Activated T-helper 9 cell treated with anti-CD3 and anti-CD28 coated beads, Interleukin-2, amount 50 U/mL, for 16 hours (primary cell): ENCODE data around the gene DUS3L.
"Not testable (repeated sequence)": the region's sequence is repeated elsewhere in the genome, so short reads cannot be mapped to it uniquely, and the experiment has no call there.

ENCODE experiments used
- DNase-seq: peaks from one replicate; pipeline ENCODE4 v3.0.0-alpha.2; 2020; ENCODE audit warnings: low read depth

Gene DUS3L

DNA sequence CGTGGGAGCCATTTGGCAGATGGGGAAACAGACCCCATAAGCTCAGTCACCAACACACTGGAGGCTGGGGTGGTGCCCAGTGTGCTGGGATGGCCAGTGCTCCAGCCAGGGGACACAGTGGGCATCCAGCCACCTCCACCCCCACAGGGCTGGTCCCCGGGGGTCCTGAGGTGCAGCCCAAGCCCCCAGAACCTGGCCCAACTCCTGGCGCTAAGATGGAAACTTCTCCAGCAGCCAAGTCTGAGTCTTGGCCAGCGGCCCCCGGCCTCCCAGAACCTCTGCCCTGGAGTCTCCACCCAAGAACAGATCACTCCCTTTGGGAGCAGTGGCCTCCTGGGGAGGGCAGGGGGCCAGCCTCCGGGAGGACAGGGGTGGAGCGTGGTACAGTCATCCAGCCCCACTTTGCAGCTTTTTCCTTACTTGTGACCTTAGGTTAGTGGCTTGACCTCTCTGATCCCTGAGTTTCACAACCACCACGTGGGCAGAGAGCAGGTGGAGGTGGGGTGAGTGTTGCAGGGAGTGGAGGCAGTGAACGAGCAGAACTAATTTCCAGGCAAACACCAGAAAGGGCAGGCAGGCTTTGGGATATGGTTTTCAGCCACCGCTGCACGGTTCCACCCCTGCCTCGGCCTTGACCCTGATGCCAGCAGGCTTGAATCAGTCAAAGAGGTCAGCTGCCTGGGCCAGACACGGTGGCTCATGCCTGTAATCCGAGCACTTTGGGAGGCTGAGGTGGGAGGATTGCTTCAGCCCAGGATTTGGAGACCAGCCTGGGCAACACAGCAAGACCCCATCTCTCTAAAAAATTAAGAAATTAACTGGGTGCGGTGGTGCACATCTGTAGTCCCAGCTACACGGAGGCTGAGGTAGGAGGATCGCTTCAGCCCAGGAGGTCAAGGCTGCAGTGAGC, 9.7 kb upstream of the DUS3L start:
- DNase-seq = no peak

GRCh38 chr19:5799247-5800241, 8.6 kb upstream of the DUS3L start:
- no peak for DNase-seq

DNA sequence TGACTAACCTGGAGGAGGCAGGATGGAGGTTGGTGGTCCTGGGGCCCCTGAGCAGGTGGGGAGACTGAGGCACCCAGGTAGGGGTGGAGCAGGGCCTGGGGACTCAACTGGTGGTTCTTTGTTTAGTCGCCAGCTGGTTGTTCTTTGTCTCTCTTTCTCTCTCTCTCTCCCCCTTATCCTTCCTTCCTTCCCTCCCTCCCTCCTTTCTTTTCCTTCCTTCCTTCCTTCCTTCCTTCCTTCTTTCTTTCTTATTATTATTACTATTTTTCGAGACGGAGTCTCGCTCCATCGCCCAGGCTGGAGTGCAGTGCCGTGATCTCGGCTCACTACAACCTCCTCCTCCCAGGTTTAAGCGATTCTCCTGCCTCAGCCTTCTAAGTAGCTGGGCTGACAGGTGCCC, 7.3 kb upstream of the DUS3L start:
- DNase-seq = no peak

DNA sequence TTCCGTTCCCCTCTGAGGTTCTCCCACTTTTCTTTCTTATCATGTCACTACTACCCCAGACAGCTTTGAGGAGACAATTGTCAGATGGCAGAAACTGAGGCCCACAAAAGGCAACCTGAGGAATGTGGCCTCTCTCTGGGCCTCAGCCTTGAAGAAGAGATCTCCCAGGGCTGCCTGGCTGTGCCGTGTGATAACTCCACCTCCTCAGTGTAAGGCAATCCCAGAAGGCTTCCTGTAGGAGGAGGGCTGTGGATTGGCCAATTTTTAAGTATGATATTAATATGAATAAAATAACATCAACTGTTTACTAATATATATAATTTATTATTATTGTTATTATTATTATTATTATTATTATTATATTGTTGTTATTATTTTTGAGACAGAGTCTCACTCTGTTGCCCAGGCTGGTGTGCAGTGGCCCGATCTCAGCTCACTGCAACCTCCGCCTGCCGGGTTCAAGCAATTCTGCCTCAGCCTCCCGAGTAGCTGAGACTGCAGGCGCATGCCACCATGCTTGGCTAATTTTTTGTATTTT, 4.5 kb upstream of the DUS3L start:
- DNase-seq = no peak

DNA sequence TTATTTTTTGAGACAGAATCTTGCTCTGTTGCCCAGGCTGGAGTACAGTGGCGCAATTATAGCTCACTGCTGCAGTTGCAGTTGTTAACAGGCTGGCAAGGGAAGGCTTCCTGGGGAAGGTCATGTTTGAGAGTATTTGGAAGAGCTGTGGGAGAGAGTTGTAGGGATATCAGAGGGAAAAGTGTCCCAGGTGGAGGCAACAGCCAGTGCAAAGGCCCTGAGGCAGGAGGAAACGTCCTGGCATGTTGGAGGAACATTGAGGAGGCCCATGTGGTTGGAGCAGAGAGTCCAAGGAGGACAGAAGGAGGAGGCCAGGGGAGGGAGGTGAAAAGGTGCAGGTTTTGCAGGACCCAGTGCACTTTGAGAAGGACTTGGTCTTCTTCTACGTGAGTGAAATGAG, 2.2 kb upstream of the DUS3L start:
- no peak for DNase-seq

DNA sequence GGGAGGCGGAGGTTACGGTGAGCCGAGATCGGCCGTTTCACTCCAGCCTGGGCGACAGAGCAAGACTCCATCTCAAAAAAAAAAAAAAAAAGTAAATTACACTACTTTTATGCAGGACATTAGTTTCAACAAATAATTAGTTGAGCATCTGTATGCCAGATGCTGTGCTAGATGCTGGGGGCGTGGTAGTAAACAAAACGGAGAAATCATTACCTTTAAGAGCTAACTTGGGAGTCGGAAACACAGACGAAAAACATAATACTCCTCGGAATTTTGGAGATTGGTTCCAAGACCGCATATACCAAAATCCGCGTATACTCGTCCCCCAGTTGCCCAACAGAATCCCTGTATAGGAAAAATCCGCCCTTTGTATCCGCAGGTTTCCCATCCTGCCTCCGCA, 1.3 kb upstream of the DUS3L start:
- no peak for DNase-seq

DNA sequence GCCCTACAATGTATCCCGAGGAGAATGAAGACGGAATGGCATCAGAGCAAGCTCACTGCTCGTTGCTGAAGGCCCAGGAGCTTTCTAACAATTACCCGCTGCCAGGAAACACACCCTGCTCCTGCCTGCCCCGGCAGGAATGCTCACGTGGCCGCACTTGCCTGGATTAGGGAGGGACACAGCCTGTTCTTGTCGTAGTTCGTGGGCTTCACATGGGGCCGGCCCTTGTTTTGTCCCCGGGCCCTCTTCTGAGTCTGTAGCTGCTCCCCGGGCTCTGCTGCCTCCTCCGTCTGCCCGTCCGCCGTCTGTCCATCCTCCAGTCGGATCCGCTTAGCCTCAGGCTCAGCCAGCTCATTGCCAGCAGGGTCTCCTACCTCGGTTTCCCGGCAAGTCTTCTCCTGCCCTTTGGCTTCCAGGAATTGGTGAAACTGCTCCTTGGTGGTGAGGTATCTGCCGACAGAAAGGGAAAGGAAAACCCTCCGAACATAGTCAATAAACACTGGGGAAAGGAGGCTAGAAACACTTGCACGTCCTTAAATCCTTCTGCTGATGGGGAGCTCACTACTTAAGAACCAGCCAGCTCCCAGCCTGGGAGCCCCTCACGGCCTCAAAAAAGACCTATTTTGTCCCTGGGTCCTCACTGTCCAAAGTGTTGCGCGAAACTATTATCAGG, 941 bp downstream of the DUS3L start:
- no peak for DNase-seq

GRCh38 chr19:5789351-5789761, 1.6 kb downstream of the DUS3L start:
- DNase-seq = no peak

DNA sequence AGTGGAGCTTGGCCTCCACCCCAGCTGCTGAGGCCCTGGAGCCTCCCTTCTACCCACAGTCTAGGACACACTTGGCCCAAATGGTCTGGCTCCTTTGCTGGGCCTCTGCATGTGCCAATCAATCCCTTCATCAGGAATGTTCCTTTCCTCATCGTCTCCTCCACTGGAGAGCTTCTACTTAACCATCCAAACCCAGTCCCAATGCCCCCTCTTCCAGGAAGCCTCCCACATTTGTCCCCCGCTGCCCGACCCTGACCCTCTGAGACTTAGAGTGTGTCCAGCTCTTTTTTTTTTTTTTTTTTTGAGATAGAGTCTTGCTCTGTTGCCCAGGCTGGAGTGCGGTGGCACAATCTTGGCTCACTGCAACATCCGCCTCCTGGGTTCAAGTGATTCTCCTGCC, 2.5 kb downstream of the DUS3L start:
- DNase-seq = no peak

GRCh38 chr19:5787409-5788182, 3.4 kb downstream of the DUS3L start:
- DNase-seq = no peak

DNA sequence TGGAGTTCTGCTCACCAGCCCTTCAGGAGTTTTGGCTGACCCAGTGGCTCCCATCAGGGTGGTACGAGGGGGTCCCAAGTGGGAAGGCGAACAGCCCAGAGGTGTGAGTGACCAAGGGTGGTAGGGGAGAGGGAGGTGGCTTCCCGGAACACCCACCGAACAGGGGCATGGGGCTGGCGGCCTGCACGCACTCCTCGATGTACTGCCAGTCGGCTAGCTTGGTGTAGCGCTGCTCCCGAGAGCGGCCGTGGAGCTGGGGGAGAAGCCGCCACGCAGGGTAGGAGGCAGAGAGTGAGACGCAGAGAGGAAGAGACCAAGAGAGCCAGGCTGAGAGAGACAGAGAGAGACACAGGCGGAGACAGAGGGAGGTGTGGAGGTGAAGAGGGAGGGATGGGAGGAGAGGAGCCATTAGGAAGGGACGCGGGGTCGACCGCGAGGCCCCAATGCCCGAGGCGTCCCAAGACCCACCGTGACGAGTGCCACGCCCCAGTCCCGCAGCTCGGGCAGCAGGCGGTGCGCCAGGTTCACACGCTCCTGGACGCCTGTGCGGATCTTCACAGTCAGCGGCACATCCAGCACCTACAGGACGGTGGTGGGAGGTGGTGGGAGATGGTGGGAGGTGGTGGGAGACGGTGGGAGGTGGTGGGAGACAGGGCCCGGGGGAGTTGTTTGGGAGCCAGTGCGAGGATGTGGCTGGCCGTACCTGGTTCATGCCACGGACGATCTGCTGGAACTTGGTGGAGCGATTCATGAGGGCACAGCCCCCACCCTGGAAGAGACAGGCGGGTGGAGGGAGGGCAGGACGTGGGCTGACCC, 4.2 kb downstream of the DUS3L start:
- no peak for DNase-seq

DNA sequence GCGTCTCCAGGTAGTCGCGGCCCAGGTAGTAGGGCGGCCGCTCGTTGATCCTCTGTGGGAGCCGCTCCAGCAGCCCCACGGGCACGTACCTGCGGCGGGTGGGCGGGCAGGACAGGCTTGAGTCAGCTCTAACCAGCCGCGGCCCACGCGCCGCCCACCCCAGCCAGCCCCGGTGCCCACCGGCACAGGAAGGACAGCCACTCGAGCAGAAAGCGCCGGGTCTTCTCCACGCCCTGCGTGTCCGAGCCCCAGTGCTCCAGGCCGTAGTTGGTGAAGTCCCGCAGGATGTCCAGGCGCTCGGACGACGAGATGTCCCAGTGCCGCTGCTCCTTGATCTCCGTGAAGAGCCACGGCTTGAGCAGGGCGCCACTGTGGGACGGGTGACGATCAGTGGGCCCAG, 5.5 kb downstream of the DUS3L start:
- DNase-seq = no peak

DNA sequence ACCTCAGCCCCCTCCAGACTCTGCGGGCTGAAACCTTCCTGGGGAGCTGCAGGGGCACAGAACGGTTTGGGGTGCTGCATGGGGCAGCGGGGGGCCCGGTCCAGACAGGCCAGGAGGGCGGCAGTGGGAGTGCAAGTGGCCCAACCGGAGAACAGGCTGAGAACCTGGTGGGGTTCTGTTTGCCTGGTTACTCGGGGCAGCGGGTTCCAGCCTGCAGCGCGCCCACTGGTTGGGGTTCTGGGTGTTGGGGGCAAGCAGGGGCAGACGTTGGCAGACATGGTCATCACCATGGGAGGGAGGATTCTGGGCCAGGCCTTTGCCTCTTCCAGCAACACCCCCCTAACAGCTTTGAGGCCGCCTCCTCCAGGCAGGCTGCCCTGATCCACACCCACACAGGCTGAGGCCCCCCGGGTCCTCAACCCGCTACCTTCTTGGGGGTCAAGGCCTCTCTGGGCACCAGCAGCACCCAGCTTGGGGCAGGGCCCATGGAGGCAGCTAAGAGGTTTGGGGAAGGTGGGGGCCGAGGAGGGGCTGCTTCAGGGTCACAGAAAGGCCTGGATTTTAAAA, 6.3 kb downstream of the DUS3L start, which contains the start of gene PRR22:
Gene PRR22 (minus strand): TSS at position 166 of the 567 bp plus-strand sequence. CDS start 86 bp downstream, at position 80.
- no peak for DNase-seq

DNA sequence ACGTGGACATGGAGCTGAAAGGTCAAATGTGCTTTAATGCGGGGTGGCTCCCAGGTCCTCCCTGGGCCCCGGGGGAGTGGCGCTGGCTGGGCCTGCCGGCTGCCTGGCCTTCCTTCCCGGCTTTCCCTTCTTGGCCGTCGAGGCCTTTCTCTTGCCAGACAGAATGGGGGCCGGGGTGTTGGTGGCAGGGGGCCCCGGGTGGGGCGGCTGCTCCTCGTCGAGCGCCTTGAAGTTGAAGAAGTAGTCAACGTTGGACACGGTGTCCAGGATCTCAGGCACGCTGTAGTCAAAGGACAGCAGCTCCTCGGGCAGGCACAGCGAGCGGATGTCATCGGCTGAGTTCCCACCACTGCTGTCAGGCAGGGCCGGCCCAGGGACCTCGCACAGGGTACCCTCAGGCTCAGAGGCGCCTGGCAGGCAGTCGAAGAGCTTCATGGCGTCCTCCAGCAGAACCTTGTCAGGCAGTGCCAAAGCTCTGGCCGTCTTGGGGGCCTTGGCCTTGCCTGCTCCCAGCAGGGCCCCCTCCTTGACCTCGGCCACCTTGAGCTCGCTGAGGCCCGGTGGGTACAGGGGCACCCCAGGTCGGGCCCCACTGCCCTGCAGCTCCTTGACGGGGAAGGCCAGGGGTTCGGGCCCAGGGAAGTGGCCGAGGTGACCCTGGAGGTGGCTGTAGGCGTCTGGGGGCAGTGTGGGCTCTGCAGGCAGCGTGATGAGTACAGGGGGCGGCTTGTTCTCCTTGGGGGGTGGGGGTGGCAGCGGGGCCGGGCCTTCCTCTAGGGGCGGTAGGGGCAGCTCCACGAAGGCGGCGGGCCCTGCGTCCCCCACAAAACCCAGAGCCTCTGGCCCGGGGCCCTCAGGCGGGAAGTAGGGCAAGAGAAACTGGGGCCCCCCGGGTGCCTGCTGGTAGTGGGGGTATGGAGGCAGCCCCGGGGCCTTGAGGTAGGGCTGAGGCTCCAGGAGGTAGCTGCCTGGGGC, 7.7 kb downstream of the DUS3L start:
- DNase-seq = no peak

DNA sequence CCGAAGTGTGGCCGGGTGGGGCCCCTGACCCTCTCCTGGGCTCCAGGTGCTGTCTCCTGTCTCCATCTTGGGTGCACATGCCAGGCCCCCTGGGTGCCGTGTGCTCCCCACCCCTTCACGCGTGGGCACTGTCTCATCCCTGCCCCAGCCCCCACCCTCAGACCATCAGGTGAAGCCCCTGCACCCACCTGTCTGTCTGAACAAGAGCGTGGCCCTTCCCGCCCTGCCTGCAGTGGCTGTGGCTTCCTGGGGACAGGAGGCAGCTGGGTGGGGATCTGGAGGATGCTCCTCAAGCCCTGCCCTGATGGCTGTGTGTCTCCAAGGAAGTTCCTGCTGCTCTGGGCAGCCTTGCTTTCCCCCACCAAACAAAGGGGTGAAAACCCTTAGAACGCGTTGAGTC, 8.6 kb downstream of the DUS3L start:
- no peak for DNase-seq

- not testable (repeated sequence) for DNase-seq
Measured at GRCh38 chr19:5780916-5781315, 10.0 kb downstream of the DUS3L start.

GRCh38 chr19:5778402-5778801, 12.6 kb downstream of the DUS3L start:
- DNase-seq = no peak

DNA sequence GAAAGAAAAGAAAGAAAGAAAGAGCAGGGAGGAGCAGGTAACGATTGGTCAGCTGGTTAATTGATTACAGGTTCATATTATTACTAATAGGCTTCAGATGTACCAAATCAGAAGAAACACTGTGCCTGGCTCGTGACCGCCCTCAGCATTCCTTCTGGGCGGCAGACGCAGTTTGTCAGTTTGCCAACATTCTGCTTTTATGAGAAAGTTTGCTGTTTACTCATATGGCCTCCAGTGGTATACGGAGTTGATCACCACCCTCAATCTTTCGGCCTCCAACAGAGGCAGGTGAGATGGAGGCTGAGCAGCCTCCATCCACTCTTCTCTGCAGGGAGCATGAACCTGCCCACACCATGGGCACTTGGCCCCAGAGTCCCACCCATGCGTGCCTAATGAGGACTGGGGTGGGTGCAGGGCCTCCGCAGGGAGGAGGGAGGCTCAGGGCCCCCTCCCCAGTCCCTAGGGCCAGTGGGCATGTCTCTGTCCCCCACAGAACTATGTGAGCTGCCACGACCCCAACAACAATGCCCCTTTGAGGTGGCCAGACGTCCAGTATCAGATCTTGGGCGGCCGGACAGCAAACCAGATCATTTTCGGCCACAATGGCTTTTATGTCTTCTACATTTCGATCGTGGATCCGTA, 15.2 kb downstream of the DUS3L start:
- DNase-seq = no peak
